ENCODE results near the gene GATAD2A. TPM values are rescaled to one million over a fixed set of nuclear protein-coding genes. Genes with fewer than 3 reads are reported as not detected.
"Not testable (repeated sequence)": the region's sequence is repeated elsewhere in the genome, so short reads cannot be mapped to it uniquely, and the experiment has no call there.

GATAD2A gene
- total RNA-seq, 1 donor from 2014 or later, result 29.7 TPM

- ATAC-seq (no peak), DNase-seq (no peak)
- intact Hi-C loops (cut with micrococcal nuclease), result no loop called here
These were observed 19.3 kb upstream of the GATAD2A start for GRCh38 chr19:19385896-19386869.

DNA sequence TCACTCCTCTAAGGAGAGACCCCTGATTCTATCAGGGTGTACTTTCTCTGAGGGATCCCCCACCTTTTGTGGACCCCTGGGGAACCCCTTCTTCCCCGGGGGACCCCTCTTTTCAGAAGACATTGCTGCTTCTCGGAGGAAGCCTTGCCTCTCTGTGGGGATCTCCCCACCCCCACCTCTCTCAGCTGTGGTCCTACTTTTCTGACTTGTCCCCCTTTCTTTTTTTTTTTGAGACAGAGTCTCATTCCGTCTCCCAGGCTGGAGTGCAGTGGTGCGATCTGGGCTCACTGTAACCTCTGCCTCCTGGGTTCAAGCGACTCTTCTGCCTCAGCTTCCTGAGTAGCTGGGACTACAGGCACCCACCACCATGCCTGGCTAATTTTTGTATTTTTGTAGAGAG, 18.4 kb upstream of the GATAD2A start:
- intact Hi-C loops (cut with micrococcal nuclease), result no loop called here
- ATAC-seq (no peak), DNase-seq (no peak)

- DNase-seq (no peak), ATAC-seq (no peak)
- intact Hi-C loops (cut with micrococcal nuclease), result no loop called here
These were observed 16.6 kb upstream of the GATAD2A start for GRCh38 chr19:19388568-19389555.

DNA sequence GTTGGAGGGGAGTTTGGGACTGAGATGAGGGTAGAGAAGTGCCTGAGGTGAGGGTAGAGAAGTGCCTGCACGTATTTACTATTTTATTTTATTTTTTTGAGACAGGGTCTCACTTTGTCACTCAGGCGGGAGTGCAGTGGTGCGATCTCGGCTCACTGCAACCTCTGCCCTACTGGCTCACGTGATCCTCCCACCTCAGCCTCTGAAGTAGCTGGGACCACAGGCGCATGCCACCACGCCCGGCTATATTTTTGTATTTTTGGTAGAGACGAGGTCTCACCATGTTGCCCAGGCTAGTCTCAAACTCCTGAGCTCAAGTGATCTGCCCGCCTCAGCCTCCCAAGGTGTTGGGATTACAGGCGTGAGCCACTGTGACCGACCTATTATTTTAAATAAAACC, 15.8 kb upstream of the GATAD2A start:
- intact Hi-C loops (cut with micrococcal nuclease); ATAC-seq; DNase-seq: not testable (repeated sequence)

GRCh38 chr19:19394333-19394732, 11.1 kb upstream of the GATAD2A start:
- intact Hi-C loops (cut with micrococcal nuclease); ATAC-seq: not testable (repeated sequence)

GRCh38 chr19:19399733-19400433, 5.6 kb upstream of the GATAD2A start:
- DNase-seq, result no peak
- intact Hi-C loops (cut with micrococcal nuclease), result no loop called here
- no peak for ATAC-seq

More at GRCh38 chr19:19394333-19394732, 11.1 kb upstream of the GATAD2A start:
- DNase-seq, result not testable (repeated sequence)

- DNase-seq (no peak), ATAC-seq (no peak)
- intact Hi-C loops (cut with micrococcal nuclease), result no loop called here
These were observed 2.7 kb upstream of the GATAD2A start for GRCh38 chr19:19402656-19403372.

DNA sequence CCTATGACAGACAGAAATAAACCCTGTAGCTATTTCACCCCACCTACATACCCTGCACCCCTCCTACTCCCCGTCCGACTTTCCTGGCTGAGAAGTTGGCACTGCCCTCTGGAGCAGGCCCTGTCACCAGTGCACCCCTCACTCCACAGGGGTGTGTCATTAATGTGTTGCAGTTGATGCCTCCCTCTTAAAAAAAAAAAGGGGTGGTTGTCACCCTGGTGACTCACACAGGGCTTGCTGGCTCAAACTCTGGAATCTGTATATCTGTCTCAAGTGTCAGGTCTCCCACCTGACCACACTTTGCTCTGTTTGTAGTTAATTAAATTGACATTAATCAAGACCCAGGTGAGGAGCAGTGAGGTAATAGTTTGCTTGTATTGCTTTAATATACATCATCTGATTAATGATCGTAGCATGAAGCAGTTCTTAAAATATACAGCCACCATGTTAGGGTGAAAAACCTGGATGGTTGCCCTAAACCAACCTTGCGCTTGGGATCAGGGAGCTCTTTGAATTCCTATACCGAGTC, 2.0 kb upstream of the GATAD2A start:
- intact Hi-C loops (cut with micrococcal nuclease), result no loop called here
- DNase-seq (no peak), ATAC-seq (no peak)

DNA sequence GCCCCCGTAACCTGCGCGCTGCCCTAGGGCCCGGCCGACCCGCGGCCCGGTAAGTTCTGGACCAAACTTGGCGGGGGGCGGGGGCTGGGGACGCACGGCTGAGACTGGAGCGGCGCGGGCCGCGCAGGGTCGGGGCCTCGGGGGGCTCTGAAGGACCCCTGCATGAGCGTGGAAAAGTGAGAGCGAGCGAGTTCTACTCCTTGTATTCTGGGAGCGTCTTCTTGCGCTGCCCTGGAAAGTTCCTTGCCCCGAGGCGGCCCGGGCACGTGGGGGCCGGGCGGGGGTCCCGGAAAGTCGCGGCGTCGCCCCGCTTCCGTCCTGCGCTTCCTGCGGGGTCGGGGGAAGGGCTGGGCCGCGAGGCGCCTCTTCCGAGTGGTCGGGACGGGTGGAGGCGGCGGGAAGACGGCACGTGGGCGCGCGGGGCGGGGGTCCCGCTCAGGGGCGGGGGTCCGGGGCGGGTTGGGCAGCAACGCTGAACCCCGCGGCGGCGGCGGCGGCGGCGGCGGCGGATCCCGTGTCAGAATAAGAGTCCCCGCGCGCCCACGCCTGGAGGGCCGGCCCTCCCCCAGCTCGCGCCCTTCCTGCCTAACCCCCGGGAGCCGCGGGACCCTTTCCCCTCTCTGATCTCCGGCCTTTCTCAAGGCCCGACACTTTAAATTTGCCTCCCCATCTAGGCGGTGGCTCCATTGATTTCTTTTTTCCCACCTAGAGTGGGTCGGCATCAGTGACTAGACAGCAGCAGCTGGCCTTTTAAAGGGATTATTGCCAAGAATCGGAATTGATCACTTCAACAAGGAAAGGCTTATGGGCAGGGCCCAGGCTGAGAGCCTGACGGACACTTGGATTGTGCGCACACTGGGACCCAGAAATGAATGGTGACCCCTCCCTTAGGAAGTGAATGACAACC, 749 bp downstream of the GATAD2A start:
- DNase-seq, result peak; percentile 75
- intact Hi-C loops (cut with micrococcal nuclease), result no loop called here
- peak; percentile 8 for ATAC-seq

DNA sequence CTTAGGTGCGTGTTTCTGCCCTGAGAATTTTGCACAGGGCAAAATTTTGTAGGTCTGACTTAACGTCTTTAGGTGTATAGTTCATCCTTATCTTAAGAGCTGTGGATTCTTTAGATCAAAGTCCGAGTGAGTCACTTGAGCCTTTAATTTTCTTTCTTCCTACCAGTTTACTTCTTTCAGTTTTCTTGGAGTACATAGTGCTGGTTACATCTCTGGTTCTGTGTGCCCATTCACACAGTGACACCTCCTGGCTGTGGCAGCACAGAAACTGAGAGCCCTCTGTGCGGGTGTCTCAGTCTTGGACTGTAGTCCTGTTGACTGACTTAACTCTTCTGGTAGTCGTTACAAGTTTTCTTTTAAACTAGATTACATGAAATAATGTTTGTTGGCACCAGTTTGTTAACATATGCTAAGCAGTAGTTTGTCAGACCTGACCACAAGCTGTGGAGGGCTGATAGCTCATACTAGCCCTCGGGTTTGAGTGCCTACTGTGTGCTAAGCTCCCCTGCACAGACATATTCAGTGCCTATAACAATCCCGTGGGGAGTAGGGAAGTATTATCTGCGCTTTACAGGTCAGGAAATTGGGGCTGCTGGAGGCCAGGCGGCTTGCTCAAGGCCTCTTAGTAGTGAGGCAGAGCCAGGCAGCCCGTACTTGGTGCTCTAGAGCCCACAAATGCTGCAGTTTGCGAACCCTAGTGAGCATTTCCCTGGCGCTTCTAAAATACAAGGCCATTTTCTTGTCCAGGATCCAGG, 1.6 kb downstream of the GATAD2A start:
- intact Hi-C loops (cut with micrococcal nuclease), result no loop called here
- ATAC-seq, result no peak
- DNase-seq, result no peak

- ATAC-seq (no peak), DNase-seq (no peak)
- intact Hi-C loops (cut with micrococcal nuclease), result no loop called here
These were observed 2.1 kb downstream of the GATAD2A start for GRCh38 chr19:19407633-19407930.

DNA sequence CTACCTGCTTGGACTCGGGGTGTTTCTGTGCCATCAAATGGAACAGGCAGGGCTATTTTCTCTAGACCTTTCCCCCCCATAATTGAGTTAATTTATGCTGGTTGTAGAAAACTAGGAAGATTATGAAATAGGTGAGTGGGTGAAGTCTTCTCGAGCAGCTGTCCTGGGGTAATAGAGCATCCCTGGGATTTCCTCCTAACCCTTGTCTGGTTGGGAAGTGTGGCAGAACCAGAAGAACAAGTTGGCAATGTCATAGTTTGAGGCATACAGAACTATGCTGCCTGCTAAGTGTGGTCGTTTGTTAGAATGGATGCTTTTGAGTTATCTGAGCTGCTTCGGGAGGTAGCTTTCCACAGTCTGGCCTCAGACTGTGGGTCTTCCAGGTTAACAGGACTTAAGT, 3.7 kb downstream of the GATAD2A start:
- ATAC-seq (no peak), DNase-seq (no peak)
- intact Hi-C loops (cut with micrococcal nuclease), result no loop called here

- no peak for DNase-seq
- no peak for ATAC-seq
- intact Hi-C loops (cut with micrococcal nuclease), result no loop called here
These were observed 4.2 kb downstream of the GATAD2A start for GRCh38 chr19:19409631-19410030.

- DNase-seq (no peak), ATAC-seq (peak; percentile 7)
- intact Hi-C loops (cut with micrococcal nuclease), result no loop called here
These were observed 5.4 kb downstream of the GATAD2A start for GRCh38 chr19:19410553-19411550.

GRCh38 chr19:19416280-19416679, 10.8 kb downstream of the GATAD2A start:
- no peak for ATAC-seq
- intact Hi-C loops (cut with micrococcal nuclease), result no loop called here
- no peak for DNase-seq

- no peak for ATAC-seq
- intact Hi-C loops (cut with micrococcal nuclease), result no loop called here
- DNase-seq, result no peak
These were observed 11.6 kb downstream of the GATAD2A start for GRCh38 chr19:19417046-19417445.
